Uterus (tissue), 4 donors: Measurements from ENCODE around the gene NDC1. TPM values are rescaled to one million over a fixed set of nuclear protein-coding genes. Genes with fewer than 3 reads are reported as not detected.

Experiments
- DNase-seq, 2 donors: peaks; one replicate each; pipeline ENCODE4 v3.0.0-alpha.2; 2019 to 2020
- H3K27ac ChIP-seq, 2 donors: fragments of 200-600 bp; sonication (generic); 1 replicate in 1 of 2; 2 replicates in 1 of 2; pipeline ENCODE4 v1.5.1; 2016 to 2018
- H3K27me3 ChIP-seq, 2 donors: fragments of 200-600 bp; sonication (generic); one replicate each; pipeline ENCODE4 v1.5.1; 2018 to 2019; ENCODE audit warnings: control low read depth in 1 of 2
- H3K36me3 ChIP-seq, 2 donors: fragments of 200-600 bp; sonication (generic); one replicate each; pipeline ENCODE4 v1.5.1; 2019; ENCODE audit warnings: control low read depth in 1 of 2
- H3K4me1 ChIP-seq, 2 donors: fragments of 200-600 bp; sonication (generic); one replicate each; pipeline ENCODE4 v1.5.1; 2018 to 2019; ENCODE audit warnings: control low read depth in 1 of 2
- H3K4me3 ChIP-seq, 2 donors: fragments of 200-600 bp; sonication (generic); 1 replicate in 1 of 2; 2 replicates in 1 of 2; pipeline ENCODE4 v1.5.1; 2018 to 2019; ENCODE audit warnings: mild to moderate bottlenecking in 1 of 2
- H3K9me3 ChIP-seq, 2 donors: fragments of 200-600 bp; sonication (generic); one replicate each; pipeline ENCODE4 v1.5.1; 2019; ENCODE audit warnings: control low read depth in 1 of 2
- CTCF ChIP-seq, 4 experiments: fragments of 200-600 bp in 2 of 4; fragments of 450-650 bp in 2 of 4; sonication (generic) in 2 of 4; IDR thresholded peaks; one replicate each; pipeline ENCODE4 v1.5.1; 2016 to 2019; ENCODE audit warnings: antibody characterized with exemption in 4 of 4, mild to moderate bottlenecking in 2 of 4, moderate library complexity in 1 of 4
- POLR2A ChIP-seq, 2 donors: fragments of 450-650 bp; IDR thresholded peaks; one replicate each; pipeline ENCODE4 v1.6.1; 2016; ENCODE audit warnings: antibody characterized with exemption in 2 of 2, mild to moderate bottlenecking in 1 of 2, moderate library complexity in 1 of 2
- intact Hi-C: fragments of 100-400 bp; cut with DNase I; formaldehyde crosslinking; loops from one replicate; pipeline ENCODE4 v1.15.1; 2023; ENCODE audit warnings: low total_unique reads
- total RNA-seq, 4 donors: library from RNA; depleted of rRNA in 3 of 4; stranded (reverse); fragments of >200 nt in 3 of 4; gene quantifications; one replicate each; pipeline versions ENCODE4 v1.1.0 to v1.2.4, GENCODE V29; 2014 to 2023
- donor health status: DM: yes; HTN: yes; CAD: no.

The NDC1 gene
- total RNA-seq, 4 donors from 2014 or later: 6.1 to 41.8 (median 16.8) TPM

- Histone ChIP-seq H3K4me3 (no peak overlapping the region), H3K4me1 (no peaks in the 10 kb centered on the region), H3K27ac (no peak overlapping the region), H3K9me3 (no peaks in the 10 kb centered on the region), H3K27me3 (no peaks in the 10 kb centered on the region), H3K36me3 (no peaks in the 10 kb centered on the region)
- no peak for DNase-seq
- intact Hi-C loops: no loop called here
- TF ChIP-seq POLR2A (IDR thresholded peaks at IDR 0.05): no peak
- no peak for TF ChIP-seq CTCF (IDR thresholded peaks at IDR 0.05)
These were observed 33.9 kb downstream of the NDC1 start for GRCh38 chr1:53804181-53804580.

- H3K27me3 ChIP-seq: no peaks in the 10 kb centered on the region
- no peaks in the 10 kb centered on the region for H3K4me1 ChIP-seq
- DNase-seq: no peak
- TF ChIP-seq POLR2A (IDR thresholded peaks at IDR 0.05) (no peak), CTCF (IDR thresholded peaks at IDR 0.05) (no peak)
- H3K36me3 ChIP-seq: no peaks in the 10 kb centered on the region
- no peak overlapping the region for H3K4me3 ChIP-seq
- no peaks in the 10 kb centered on the region for H3K9me3 ChIP-seq
- H3K27ac ChIP-seq: no peak overlapping the region
- intact Hi-C loops: no loop called here
These were observed 37.5 kb downstream of the NDC1 start for GRCh38 chr1:53800621-53801020.

GRCh38 chr1:53799141-53799540 is 39.0 kb downstream of the NDC1 start:
- H3K4me3 ChIP-seq: no peak overlapping the region
- no peaks in the 10 kb centered on the region for H3K27me3 ChIP-seq
- no peaks in the 10 kb centered on the region for H3K36me3 ChIP-seq
- H3K4me1 ChIP-seq: no peaks in the 10 kb centered on the region
- TF ChIP-seq POLR2A (IDR thresholded peaks at IDR 0.05): no peak
- TF ChIP-seq CTCF (IDR thresholded peaks at IDR 0.05): no peak
- intact Hi-C loops: no loop called here
- H3K27ac ChIP-seq: no peak overlapping the region
- no peak for DNase-seq
- H3K9me3 ChIP-seq: no peaks in the 10 kb centered on the region

- H3K9me3 ChIP-seq: no peaks in the 10 kb centered on the region
- no peaks in the 10 kb centered on the region for H3K27me3 ChIP-seq
- no peak overlapping the region for H3K27ac ChIP-seq
- H3K4me1 ChIP-seq: no peaks in the 10 kb centered on the region
- H3K36me3 ChIP-seq: no peaks in the 10 kb centered on the region
- TF ChIP-seq POLR2A (IDR thresholded peaks at IDR 0.05): no peak
- TF ChIP-seq CTCF (IDR thresholded peaks at IDR 0.05): no peak
- intact Hi-C loops: no loop called here
- no peak overlapping the region for H3K4me3 ChIP-seq
- no peak for DNase-seq
These were observed 45.3 kb downstream of the NDC1 start for GRCh38 chr1:53792806-53793205.

- Histone ChIP-seq H3K36me3 (no peaks in the 10 kb centered on the region), H3K9me3 (no peaks in the 10 kb centered on the region), H3K4me1 (no peaks in the 10 kb centered on the region), H3K27ac (no peak overlapping the region), H3K4me3 (no peak overlapping the region), H3K27me3 (no peaks in the 10 kb centered on the region)
- no peak for DNase-seq
- TF ChIP-seq CTCF (IDR thresholded peaks at IDR 0.05) (no peak), POLR2A (IDR thresholded peaks at IDR 0.05) (no peak)
- intact Hi-C loops: no loop called here
These were observed 50.4 kb downstream of the NDC1 start for GRCh38 chr1:53787655-53788054.
